GM12891 (cell line): ENCODE results near the gene SH3D21.
A peak's percentile ranks its signal among the peaks of the same experiment; 100 is the strongest.

Source experiments
- DNase-seq: peaks from one replicate; pipeline ENCODE4 v3.0.0; 2011; ENCODE audit warnings: low spot score; ENCODE audit not compliant: insufficient read length
- FAIRE-seq: peaks from 2 replicates; lab custom pipeline; 2011; peaks lifted over from hg19 to GRCh38; lab: Jason Lieb, UNC
- PAX5 ChIP-seq: IDR thresholded peaks from 2 replicates; pipeline ENCODE4 v1.6.1; 2011; ENCODE audit warnings: low read length, moderate library complexity, mild to moderate bottlenecking; ENCODE audit not compliant: insufficient read depth, severe bottlenecking
- POLR2A ChIP-seq: IDR thresholded peaks from 2 replicates; pipeline ENCODE4 v1.6.1; 2011; ENCODE audit warnings: low read depth, low read length, control low read depth
- POLR2AphosphoS5 ChIP-seq: IDR thresholded peaks from 2 replicates; pipeline ENCODE4 v1.6.1; 2011; ENCODE audit warnings: low read depth, low read length, control low read depth
- POU2F2 ChIP-seq: IDR thresholded peaks from 2 replicates; pipeline ENCODE4 v1.6.1; 2011; ENCODE audit warnings: low read depth, mild to moderate bottlenecking, control low read depth, low read length, moderate library complexity
- SPI1 ChIP-seq: IDR thresholded peaks from 2 replicates; pipeline ENCODE4 v1.6.1; 2011; ENCODE audit warnings: low read depth, low read length, control low read depth
- TAF1 ChIP-seq: IDR thresholded peaks from 2 replicates; pipeline ENCODE4 v1.6.1; 2011; ENCODE audit warnings: low read depth, low read length, control low read depth

SH3D21 gene

GRCh38 chr1:36342426-36343185 is 36.4 kb downstream of the SH3D21 start:
- DNase-seq = peak; percentile 55
- peak; percentile 69 for FAIRE-seq
- TF ChIP-seq POU2F2 = no peak
- TF ChIP-seq TAF1 = no peak
- no peak for TF ChIP-seq SPI1
- TF ChIP-seq POLR2AphosphoS5 = no peak
- no peak for TF ChIP-seq PAX5
- TF ChIP-seq POLR2A = no peak

GRCh38 chr1:36343651-36344394 is 37.7 kb downstream of the SH3D21 start:
- TF ChIP-seq POU2F2 = no peak
- TF ChIP-seq TAF1 = no peak
- no peak for TF ChIP-seq PAX5
- no peak for TF ChIP-seq SPI1
- TF ChIP-seq POLR2A = no peak
- TF ChIP-seq POLR2AphosphoS5 = no peak
- DNase-seq (no peak), FAIRE-seq (no peak)

- no peak for FAIRE-seq
- DNase-seq = no peak
- TF ChIP-seq TAF1 (no peak), PAX5 (no peak), SPI1 (no peak), POU2F2 (no peak), POLR2A (no peak), POLR2AphosphoS5 (no peak)
Observed at GRCh38 chr1:36344395-36344680, 38.2 kb downstream of the SH3D21 start.

- TF ChIP-seq POU2F2 = no peak
- no peak for TF ChIP-seq POLR2A
- no peak for TF ChIP-seq SPI1
- no peak for TF ChIP-seq PAX5
- no peak for TF ChIP-seq POLR2AphosphoS5
- TF ChIP-seq TAF1 = no peak
- no peak for FAIRE-seq
- no peak for DNase-seq
Observed at GRCh38 chr1:36345353-36345752, 39.2 kb downstream of the SH3D21 start.

GRCh38 chr1:36346741-36347370 is 40.7 kb downstream of the SH3D21 start:
- DNase-seq (no peak), FAIRE-seq (no peak)
- TF ChIP-seq TAF1 = no peak
- no peak for TF ChIP-seq POLR2AphosphoS5
- no peak for TF ChIP-seq POLR2A
- no peak for TF ChIP-seq SPI1
- no peak for TF ChIP-seq POU2F2
- no peak for TF ChIP-seq PAX5

GRCh38 chr1:36349241-36349671 is 43.1 kb downstream of the SH3D21 start:
- FAIRE-seq = peak; percentile 97
- DNase-seq = peak; percentile 71
- TF ChIP-seq PAX5 (no peak), TAF1 (no peak), POLR2A (no peak), SPI1 (peak; percentile 88), POU2F2 (peak; percentile 45; the same call in 1 of the 2 replicates), POLR2AphosphoS5 (no peak)

GRCh38 chr1:36349839-36350238 is 43.7 kb downstream of the SH3D21 start:
- no peak for FAIRE-seq
- DNase-seq = no peak
- TF ChIP-seq SPI1 (no peak), POLR2AphosphoS5 (no peak), PAX5 (no peak), POU2F2 (no peak), TAF1 (no peak), POLR2A (no peak)

- FAIRE-seq = peak; percentile 72
- DNase-seq = no peak
- TF ChIP-seq POLR2AphosphoS5 = no peak
- no peak for TF ChIP-seq PAX5
- TF ChIP-seq SPI1 = no peak
- TF ChIP-seq POLR2A = no peak
Observed at GRCh38 chr1:36350659-36351226, 44.6 kb downstream of the SH3D21 start.
